GM13977 (cell line): ENCODE measurements around the gene NPPC.

Experiments
- DNase-seq: peaks from one replicate; pipeline ENCODE4 v3.0.0; 2012; ENCODE audit warnings: low spot score
- in situ Hi-C: fragments of 300-500 bp; cut with MboI; formaldehyde crosslinking; loops from one replicate; pipeline ENCODE4 v1.12.0; 2022; ENCODE audit warnings: low sequenced_read_pairs, low pct_unique_long_range_greater_than_20kb, mixed read lengths, inconsistent platforms; ENCODE audit not compliant: unreplicated experiment
- TF ChIP-seq, protein P1 (sequence below): IDR thresholded peaks from 2 replicates; pipeline ENCODE4 v1.5.1; 2012; ENCODE audit warnings: mild to moderate bottlenecking, control low read depth; ENCODE audit not compliant: insufficient read depth; ENCODE audit errors: extremely low read depth, missing control alignments

NPPC gene

DNA sequence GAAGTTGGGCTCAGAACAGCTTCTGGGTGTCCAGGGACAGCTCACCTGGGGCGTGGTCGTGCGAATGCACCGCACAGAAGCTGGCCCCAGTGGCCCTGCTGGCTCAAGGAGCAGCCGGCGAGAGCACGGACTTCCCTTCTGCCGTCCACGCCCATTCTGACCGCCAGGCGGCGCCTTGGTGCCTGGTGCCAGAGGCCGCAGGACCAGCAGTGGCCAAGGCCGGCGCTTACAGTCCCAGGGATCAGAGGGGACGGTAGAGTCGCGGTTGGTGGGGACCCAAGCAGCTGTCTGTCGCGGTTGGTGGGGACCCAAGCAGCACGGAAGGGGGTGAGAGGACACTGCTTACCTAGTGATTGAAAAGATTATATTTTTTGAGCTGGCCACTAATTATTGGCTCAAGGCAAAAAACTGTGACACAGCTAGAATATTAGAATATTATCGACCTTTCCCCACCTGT lies 25.7 kb downstream of the NPPC start:
- in situ Hi-C loops, result loop anchor here (10.0 kb wide), 2 partner anchors 424 to 524 kb away; no protein-coding TSS in a partner anchor

DNA sequence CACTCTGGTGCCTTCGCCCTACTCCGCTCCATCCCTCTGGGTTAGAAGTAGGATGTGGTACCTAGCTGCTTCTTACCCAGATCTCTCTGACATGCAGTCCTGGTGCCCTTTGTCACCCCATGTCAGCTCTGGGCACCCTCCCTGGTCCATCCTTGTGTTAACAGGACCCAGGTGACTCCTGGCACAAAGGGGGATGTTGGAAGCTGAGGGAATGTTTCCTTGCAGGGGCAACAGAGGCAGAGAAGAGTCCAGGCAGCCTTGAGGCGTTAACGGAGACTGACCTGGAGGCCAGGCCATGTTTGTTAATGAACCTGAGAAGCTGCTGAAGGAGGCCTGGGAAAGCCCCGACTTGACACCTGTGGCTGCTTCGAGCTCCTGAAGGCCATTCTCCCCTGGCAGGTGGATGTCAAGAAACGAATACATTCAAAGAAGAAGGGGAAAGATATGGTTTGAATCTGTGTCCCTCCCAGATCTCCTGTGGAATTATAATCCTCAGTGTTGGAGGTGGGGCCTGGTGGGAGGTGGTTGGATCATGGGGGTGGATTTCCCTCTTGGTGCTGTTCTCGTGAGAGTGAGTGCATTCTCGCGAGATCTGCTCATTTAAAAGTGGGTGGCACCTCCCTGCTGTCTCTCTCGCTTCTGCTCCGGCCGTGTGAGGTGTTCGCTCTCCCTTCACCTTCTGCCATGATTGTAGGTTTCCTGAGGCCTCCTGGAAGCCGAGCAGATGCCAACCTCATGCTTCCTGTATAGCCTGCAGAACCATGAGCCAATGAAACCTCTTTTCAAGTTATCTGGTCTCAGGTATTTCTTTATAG lies 31.4 kb downstream of the NPPC start:
- in situ Hi-C loops, result no loop called here
- TF ChIP-seq, protein P1, sequence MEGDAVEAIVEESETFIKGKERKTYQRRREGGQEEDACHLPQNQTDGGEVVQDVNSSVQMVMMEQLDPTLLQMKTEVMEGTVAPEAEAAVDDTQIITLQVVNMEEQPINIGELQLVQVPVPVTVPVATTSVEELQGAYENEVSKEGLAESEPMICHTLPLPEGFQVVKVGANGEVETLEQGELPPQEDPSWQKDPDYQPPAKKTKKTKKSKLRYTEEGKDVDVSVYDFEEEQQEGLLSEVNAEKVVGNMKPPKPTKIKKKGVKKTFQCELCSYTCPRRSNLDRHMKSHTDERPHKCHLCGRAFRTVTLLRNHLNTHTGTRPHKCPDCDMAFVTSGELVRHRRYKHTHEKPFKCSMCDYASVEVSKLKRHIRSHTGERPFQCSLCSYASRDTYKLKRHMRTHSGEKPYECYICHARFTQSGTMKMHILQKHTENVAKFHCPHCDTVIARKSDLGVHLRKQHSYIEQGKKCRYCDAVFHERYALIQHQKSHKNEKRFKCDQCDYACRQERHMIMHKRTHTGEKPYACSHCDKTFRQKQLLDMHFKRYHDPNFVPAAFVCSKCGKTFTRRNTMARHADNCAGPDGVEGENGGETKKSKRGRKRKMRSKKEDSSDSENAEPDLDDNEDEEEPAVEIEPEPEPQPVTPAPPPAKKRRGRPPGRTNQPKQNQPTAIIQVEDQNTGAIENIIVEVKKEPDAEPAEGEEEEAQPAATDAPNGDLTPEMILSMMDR, result no peak
- DNase-seq, result no peak

More for the DNA sequence above, 25.7 kb downstream of the NPPC start:
- TF ChIP-seq, protein P1, result peak; percentile 92
- peak; percentile 73 for DNase-seq

DNA sequence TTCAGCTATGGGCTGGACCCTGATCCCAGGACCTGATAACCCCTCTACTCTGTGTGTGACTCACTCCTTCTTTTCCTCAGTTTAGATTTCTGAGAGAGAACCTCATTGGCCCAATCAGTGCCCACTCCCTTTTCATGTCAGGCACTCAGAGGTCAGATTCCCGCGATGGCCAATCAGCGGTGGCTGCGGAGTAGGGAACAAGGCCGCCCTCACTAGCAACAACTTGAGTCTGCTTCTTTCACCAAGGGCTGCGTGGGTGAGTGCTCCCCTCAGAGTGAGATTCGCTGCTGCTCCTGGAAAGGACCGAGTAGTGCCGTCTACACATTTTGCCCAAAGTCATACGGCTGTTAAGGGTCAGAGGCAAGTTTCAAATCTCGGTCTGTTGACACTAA lies 34.7 kb downstream of the NPPC start:
- TF ChIP-seq, protein P1, result no peak
- DNase-seq, result no peak
- in situ Hi-C loops, result no loop called here

DNA sequence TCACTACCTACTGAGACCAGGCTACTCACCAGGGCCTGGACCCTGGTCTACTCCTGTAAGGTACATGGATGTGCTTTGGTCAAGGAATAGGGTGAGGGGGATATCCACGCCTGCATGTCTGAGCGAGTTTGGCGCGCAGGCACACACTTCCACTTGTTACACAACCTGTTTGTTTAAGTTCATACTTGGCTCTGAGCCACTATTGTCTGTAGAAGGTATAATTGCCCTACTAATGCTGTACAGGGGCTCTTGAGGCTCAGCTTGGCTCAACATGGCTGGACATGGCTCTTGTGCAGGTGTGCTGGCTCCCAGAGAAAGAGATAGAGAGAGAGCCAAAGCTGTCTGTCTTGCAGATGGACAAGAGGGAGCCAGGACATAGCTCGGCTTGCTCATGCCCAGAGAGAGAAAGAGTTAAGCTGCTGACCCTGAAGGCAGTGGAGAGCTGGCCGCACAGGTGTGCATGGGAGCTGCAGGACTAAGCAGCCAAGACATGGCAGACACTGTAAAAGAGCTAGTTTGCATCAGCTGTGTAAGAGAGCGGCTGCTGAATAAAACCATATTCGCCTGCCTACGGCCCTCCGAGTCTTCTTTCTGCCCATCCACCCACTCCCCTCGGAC lies 35.2 kb downstream of the NPPC start:
- in situ Hi-C loops, result no loop called here
- TF ChIP-seq, protein P1, result no peak
- no peak for DNase-seq

DNA sequence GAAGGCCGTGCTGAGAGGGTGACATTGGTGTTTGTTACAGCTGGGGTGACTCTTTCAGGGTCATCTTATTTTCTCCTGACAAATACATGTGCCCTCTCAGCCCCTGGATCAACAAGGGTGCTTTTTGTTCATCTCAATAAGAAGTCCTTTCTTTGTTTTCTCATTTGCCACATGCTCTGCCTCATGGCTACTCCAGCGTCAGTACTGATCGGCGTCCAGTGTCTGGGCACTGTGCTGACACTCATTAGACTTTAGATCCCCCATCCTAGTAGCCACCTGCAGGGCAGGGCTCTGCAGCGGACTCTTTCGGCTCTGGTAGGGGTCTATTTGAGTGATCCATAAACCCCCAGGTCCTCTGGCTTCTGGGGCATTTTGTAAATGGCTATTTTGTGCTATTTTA lies 38.4 kb downstream of the NPPC start:
- TF ChIP-seq, protein P1, result no peak
- DNase-seq, result no peak

DNA sequence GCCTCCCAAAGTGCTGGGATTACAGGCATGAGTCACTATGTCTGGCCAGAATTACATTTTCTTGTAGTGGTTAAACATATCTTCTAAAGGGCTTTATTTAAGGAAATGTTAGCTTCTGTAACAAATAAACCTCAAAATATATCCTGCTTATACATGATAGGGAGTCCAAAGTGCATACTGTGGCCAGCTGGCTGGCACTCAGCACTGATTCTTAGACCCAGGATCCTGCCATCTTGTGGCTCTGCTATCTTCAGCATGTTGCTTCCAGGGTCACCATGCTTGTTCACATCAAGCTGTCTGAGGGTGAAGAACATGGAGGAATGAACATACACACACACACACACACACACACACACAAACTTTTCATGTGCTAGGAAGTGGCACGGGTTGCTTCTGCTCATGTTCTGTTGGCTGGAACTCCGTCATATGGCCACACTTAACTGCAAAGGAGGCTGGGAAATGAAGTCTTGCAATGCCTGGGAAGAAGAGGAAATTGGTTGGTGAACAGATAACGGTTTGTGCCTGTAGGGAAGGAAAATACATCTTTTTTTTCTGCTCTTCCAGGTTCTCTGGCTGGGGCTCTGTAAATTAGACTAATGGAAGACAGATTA lies 40.0 kb downstream of the NPPC start:
- in situ Hi-C loops, result no loop called here
- no peak for DNase-seq
- TF ChIP-seq, protein P1, result no peak

More for the DNA sequence above, 38.4 kb downstream of the NPPC start:
- in situ Hi-C loops, result no loop called here
